Naive B cell (primary cell): ENCODE results near the gene CCNY. TPM values are rescaled to one million over a fixed set of nuclear protein-coding genes. Genes with fewer than 3 reads are reported as not detected.

Experiments used
- ATAC-seq, 2 donors: fragments of 150-1000 bp; cut with Tn5 transposase; 2 replicates each; pipeline ENCODE4 v1.10.0; 2021; ENCODE audit warnings: low read depth in 2 of 2, mild to moderate bottlenecking in 2 of 2, moderate library complexity in 2 of 2
- DNase-seq: peaks from one replicate; pipeline ENCODE4 v3.0.0; 2022
- H3K27ac Mint-ChIP-seq, 6 donors: one replicate each; pipeline ENCODE4 v1.8.0; 2020 to 2022; ENCODE audit warnings: mild to moderate bottlenecking in 6 of 6, mixed read lengths in 6 of 6, moderate library complexity in 5 of 6, inconsistent platforms in 2 of 6
- H3K27me3 Mint-ChIP-seq, 3 donors: one replicate each; pipeline ENCODE4 v1.8.0; 2021 to 2022; ENCODE audit warnings: mixed read lengths in 3 of 3, mild to moderate bottlenecking in 1 of 3
- H3K36me3 Mint-ChIP-seq, 2 donors: one replicate each; pipeline ENCODE4 v1.8.0; 2020 to 2022; ENCODE audit warnings: mixed read lengths in 2 of 2, inconsistent platforms in 1 of 2, mild to moderate bottlenecking in 1 of 2
- H3K4me1 Mint-ChIP-seq, 3 donors: one replicate each; pipeline ENCODE4 v1.8.0; 2020 to 2022; ENCODE audit warnings: mixed read lengths in 3 of 3, inconsistent platforms in 1 of 3, mild to moderate bottlenecking in 1 of 3, moderate library complexity in 1 of 3
- H3K4me3 Mint-ChIP-seq, 8 donors: one replicate each; pipeline ENCODE4 v1.8.0; 2020 to 2022; ENCODE audit warnings: mild to moderate bottlenecking in 8 of 8, mixed read lengths in 8 of 8, moderate library complexity in 8 of 8, inconsistent platforms in 2 of 8
- H3K9me3 Mint-ChIP-seq, 7 donors: one replicate each; pipeline ENCODE4 v1.8.0; 2020 to 2022; ENCODE audit warnings: mixed read lengths in 7 of 7, mild to moderate bottlenecking in 5 of 7, inconsistent platforms in 2 of 7, moderate library complexity in 1 of 7
- polyA plus RNA-seq, 6 donors: library from polyadenylated mRNA; unstranded; fragments of 300-500 nt; fragmentation: Illumina TruSeq; gene quantifications; one replicate each; pipeline ENCODE4 v1.2.3, GENCODE V29; 2021; ENCODE audit warnings: low read depth in 6 of 6

Gene CCNY
- polyA plus RNA-seq, 6 donors from 2014 or later = 9.4 to 27.7 (median 13.6) TPM

DNA sequence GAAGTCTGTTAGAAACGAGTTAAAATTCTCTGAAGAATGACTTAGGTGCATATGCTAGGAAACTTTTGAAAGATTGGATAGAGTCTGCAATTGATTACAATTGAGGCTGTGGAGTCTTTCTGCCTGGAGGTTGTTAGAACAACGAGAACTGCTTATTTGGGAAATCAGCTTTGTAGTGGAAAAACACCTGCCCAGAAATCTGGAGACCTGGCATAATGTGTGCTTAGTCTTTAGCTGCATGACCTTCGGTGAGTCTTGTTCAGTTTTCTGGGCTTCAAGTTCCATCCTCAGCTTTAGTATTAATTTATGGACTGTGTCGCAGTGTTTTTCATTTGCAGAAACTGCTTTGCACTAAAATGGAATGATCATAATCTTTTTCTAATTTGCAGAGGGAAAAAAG, 31.7 kb downstream of the CCNY start:
- Mint-ChIP-seq H3K36me3 (no peaks in the 10 kb centered on the region), H3K4me3 (no peak overlapping the region), H3K4me1 (peaks cover 50 to 72% (median 64%) of the 10 kb centered on the region in 3 donors), H3K27ac (peak overlapping the region in 4 of 6 donors; percentile 20 to 74 (median 60)), H3K27me3 (no peaks in the 10 kb centered on the region), H3K9me3 (no peaks in the 10 kb centered on the region)
- no peak for ATAC-seq
- no peak for DNase-seq

DNA sequence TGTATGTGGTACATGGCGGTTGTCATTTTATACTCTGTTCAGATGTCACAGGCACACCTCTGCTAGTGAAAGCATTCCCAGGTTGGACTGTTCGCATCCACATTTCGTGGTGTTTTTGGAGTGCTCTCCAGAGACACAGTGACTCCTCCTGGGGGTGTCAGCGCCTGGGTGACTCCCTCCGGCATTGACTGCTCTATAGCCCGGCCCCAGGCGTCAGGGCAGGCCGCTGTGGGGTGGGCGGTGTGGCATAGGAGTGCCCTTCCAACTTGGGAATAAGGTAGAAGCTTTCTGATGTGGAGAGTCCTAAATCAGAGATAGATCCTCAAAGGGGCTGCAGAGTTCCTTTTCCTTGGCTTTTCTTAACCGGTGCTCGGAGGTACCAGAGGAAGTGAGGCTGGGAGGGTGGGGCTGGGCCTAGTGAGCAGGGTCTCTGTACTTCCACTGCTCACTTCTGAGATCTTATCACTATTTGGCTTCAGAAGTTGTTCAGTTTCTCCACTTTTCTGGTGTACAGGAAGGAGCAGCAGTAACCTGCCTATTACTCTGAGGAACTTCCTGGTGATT, 32.3 kb downstream of the CCNY start:
- ATAC-seq (peak in 1 of 2 donors; percentile 39), DNase-seq (no peak)
- Mint-ChIP-seq H3K27me3 (no peaks in the 10 kb centered on the region), H3K36me3 (no peaks in the 10 kb centered on the region), H3K9me3 (no peaks in the 10 kb centered on the region), H3K4me3 (peak overlapping the region in 3 of 8 donors; percentile 20 to 62 (median 53)), H3K27ac (peak overlapping the region in 4 of 6 donors; percentile 3 to 70 (median 56)), H3K4me1 (peaks cover 52 to 74% (median 64%) of the 10 kb centered on the region in 3 donors)

DNA sequence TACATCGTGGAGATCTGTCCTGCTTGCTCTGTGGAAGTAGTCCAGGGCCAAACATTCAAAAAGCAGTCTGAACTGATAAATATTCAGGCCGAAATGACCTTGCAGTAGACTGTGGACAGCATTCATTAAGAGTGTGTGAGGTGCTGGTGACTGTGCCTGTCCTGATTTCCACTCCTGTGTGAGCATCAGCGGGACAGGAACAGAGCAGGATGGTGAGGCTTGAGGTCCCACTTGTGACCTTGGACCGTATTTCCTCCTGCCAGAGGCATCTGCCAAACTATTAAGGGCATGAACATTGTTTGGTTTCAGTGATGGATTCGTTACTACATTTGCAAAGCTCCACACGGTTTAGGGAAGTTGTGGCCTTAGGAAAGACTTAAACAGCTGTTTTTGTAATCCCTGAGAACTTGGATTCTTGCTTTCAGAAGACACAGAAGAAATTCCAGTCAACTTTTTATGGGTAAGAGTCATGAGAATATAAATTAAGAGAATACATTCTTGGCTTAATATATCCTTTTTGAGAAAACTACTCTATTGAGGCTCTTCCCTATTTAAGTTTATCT, 32.8 kb downstream of the CCNY start:
- Mint-ChIP-seq H3K4me1 (peaks cover 52 to 73% (median 65%) of the 10 kb centered on the region in 3 donors), H3K9me3 (no peaks in the 10 kb centered on the region), H3K36me3 (no peaks in the 10 kb centered on the region), H3K27ac (peak overlapping the region in 4 of 6 donors; percentile 3 to 82 (median 28)), H3K4me3 (peak overlapping the region in 2 of 8 donors; percentile 37 to 62), H3K27me3 (no peaks in the 10 kb centered on the region)
- no peak for DNase-seq
- ATAC-seq = no peak

DNA sequence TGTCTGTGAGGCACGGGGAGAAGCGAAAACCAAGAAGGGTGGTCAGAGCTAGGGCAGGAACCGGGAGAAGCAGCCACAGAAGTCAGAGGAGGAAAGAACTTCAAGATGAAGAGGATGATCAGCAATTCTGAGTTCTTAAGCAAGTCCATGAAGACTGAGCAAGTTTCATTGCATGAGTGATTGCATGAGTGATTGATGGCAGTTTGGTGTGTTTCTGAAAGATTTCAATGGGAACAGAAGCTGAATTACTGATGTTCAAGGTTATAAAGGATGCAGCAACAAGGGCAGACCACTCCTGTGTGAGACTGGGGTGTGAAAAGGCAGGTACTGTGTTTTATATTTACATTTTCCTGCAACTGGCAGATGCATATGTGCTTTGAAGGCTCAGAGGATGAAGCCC, 35.4 kb downstream of the CCNY start:
- Mint-ChIP-seq H3K9me3 (no peaks in the 10 kb centered on the region), H3K4me3 (peak overlapping the region in 6 of 8 donors; percentile 29 to 80 (median 68)), H3K27me3 (no peaks in the 10 kb centered on the region), H3K36me3 (no peaks in the 10 kb centered on the region), H3K27ac (peak overlapping the region in 5 of 6 donors; percentile 27 to 86 (median 77)), H3K4me1 (peaks cover 63 to 84% (median 75%) of the 10 kb centered on the region in 3 donors)
- no peak for DNase-seq
- no peak for ATAC-seq

DNA sequence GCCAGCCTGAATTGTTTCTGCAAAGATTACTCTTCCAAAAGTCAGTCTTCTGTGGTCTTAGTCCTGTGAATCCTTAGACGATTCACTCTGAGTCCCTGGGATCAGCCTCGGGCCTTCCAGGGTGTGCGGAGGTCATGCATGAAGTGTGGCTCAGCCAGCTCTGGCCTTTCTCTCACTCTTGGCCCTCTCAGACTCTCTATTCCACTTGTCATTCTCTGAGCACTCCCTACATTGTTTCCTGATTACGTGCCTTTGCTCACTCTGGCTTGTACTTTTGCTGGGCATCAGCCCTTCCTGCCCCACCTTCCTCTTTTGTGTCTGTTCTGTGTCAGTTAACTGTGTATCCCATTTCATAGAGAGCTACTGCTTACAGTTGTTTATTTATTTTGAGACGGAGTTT, 36.0 kb downstream of the CCNY start:
- Mint-ChIP-seq H3K27ac (peak overlapping the region in 5 of 6 donors; percentile 27 to 88 (median 77)), H3K4me1 (peaks cover 65 to 84% (median 75%) of the 10 kb centered on the region in 3 donors), H3K4me3 (peak overlapping the region in 7 of 8 donors; percentile 47 to 80 (median 68)), H3K36me3 (no peaks in the 10 kb centered on the region), H3K27me3 (no peaks in the 10 kb centered on the region), H3K9me3 (no peaks in the 10 kb centered on the region)
- DNase-seq (peak; percentile 20), ATAC-seq (peak; percentile 67 to 75)

DNA sequence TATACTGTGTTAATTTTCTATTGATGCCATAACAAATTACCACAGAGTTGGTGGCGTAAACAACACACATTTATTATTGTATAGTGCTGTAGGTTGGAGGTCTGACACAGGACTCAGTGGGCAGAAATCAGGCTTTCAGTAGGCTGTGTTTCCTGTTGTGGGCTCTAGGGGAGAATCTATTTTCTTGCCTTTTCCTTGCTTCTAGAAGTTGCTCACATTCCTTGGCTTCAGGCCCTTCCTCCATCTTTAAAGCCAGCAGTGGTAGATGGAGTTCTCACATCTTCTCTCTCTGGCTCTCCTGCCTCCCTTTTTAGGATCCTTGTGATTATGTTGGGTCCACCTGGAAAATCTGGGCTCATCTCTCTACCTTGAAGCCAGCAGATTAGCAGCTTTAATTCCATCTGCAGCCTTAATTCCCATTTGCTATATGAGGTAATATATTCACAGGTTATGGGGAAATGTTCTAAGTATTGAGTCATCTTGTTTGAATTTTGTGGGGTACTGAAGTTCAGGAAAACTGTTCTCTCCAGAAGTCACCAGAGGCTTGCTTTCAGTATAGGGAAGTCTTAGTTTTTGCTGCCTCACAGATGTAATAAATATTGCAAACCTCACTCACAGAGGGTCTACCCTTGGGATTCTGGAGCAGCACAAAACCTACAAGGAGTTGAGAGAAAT, 38.9 kb downstream of the CCNY start:
- Mint-ChIP-seq H3K36me3 (no peaks in the 10 kb centered on the region), H3K4me1 (peaks cover 70 to 83% (median 76%) of the 10 kb centered on the region in 3 donors), H3K9me3 (no peaks in the 10 kb centered on the region), H3K27me3 (no peaks in the 10 kb centered on the region), H3K27ac (peak overlapping the region in 5 of 6 donors; percentile 37 to 84 (median 67)), H3K4me3 (peak overlapping the region in 1 of 8 donors; percentile 3)
- ATAC-seq = no peak
- DNase-seq = no peak

DNA sequence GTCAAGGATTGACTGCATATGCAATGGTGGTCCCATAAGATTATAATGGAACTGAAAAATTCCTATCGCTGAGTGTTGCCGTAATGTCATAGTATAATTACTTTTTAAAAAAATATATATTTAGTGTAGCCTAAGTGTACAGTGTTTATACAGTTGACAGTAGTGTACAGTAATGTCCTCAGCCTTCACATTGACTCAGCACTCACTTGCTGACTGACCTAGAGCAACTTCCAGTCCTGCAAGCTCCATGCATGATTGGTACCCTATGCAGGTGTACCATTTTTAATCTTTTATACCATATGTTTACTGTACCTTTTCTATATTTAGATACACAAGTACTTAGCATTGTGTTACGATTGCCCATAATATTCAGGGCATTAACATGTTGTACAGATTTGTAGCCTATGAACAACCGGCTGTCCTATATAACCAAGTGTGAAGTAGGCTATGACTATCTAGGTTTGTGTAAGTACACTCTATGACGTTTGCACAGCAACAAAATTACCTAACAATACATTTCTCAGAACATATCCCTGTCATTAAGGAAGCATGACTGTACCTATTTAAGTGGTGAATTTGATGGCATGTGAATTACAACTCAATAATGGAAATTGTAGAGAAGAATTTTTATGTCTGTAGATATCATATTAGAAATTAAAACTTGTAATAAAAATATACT, 40.9 kb downstream of the CCNY start:
- no peak overlapping the region for H3K4me3 Mint-ChIP-seq
- ATAC-seq (no peak), DNase-seq (no peak)
- no peaks in the 10 kb centered on the region for H3K27me3 Mint-ChIP-seq
- H3K27ac Mint-ChIP-seq = peak overlapping the region in 1 of 6 donors; percentile 48
- H3K9me3 Mint-ChIP-seq = no peaks in the 10 kb centered on the region
- no peaks in the 10 kb centered on the region for H3K36me3 Mint-ChIP-seq
- H3K4me1 Mint-ChIP-seq = peaks cover 61 to 79% (median 67%) of the 10 kb centered on the region in 3 donors

DNA sequence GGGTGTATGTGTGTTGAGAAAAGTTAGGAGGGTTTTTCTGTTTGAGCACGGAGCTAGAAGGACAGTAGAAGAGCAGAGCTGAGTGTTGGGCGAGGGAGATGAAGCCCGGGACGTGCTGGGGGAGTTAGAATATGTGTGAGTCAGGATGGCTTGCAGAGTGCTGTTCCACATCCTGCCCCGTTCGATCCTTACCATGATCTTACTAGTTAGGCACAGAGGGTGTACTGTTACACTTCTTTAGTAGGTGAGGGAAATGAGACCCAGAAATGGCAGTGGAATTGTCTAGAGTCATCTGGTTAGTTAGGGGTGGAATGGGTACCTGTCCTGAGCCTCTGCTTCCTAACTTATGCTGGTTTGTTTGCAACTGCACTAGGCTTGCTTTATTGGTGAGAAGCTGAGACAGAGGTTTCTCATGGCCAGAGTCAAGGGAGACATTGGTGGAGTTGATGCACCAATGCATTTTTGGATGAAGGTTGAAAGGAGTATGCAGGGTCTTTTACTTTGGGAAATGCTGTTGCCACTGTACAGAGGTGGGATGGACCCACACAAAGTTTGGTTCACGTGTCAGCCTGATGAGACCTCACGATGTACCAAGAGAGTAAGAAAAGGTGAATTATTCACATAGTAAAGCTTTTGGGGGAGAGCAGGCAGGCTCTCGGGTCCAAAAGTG, 42.4 kb downstream of the CCNY start:
- H3K4me3 Mint-ChIP-seq = peak overlapping the region in 6 of 8 donors; percentile 33 to 87 (median 80)
- H3K36me3 Mint-ChIP-seq = no peaks in the 10 kb centered on the region
- H3K27me3 Mint-ChIP-seq = no peaks in the 10 kb centered on the region
- H3K27ac Mint-ChIP-seq = peak overlapping the region; percentile 93 to 98 (median 97)
- H3K4me1 Mint-ChIP-seq = peaks cover 51 to 75% (median 55%) of the 10 kb centered on the region in 3 donors
- ATAC-seq (no peak), DNase-seq (no peak)
- no peaks in the 10 kb centered on the region for H3K9me3 Mint-ChIP-seq

DNA sequence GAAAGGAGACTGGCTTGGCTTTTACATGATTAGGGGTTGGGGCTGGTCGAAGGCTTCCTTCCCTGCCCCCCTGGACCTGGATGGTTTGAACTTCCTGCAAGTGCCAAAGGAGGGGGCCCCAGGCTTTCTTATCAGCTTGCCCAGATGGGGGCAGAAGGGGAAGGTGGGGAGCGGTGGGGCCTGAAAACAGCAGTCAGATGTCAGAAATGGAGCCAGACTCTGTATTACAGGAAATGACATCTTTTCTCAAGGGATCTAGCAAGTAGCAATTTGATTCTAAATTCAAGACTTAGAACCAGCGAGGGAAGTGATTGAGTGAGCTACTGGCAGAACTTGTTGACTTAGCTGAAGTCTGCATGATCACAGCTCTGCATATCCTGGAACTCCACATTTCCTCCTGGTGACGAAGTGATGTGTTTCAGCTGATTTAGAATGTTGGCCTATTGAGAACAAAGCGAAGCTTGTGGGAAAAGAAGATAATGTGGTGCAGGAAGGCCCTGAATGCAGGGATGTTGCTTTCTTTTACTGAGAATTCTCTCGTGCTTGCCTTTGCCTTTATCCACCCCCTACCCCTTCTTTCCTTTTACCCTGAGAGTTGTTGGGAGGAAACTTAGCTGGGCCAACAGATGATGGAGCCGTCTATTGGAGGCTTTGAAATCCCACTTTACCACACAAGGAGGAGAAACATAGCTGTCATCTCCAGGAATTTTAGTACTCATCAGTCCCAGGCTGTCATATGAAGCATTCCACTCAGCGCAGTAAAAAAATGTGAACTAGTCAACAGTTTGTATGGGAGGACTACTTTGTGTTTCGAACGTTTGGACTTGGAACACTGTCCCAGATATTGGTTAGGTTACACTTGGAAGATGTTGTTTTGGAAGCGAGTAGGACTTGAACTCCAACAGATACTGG, 43.2 kb downstream of the CCNY start:
- peak overlapping the region; percentile 93 to 98 (median 97) for H3K27ac Mint-ChIP-seq
- no peaks in the 10 kb centered on the region for H3K36me3 Mint-ChIP-seq
- peaks cover 52 to 75% (median 55%) of the 10 kb centered on the region in 3 donors for H3K4me1 Mint-ChIP-seq
- H3K9me3 Mint-ChIP-seq = no peaks in the 10 kb centered on the region
- peak overlapping the region; percentile 15 to 87 (median 80) for H3K4me3 Mint-ChIP-seq
- DNase-seq = peak; percentile 89
- peak; percentile 96 for ATAC-seq
- H3K27me3 Mint-ChIP-seq = no peaks in the 10 kb centered on the region

DNA sequence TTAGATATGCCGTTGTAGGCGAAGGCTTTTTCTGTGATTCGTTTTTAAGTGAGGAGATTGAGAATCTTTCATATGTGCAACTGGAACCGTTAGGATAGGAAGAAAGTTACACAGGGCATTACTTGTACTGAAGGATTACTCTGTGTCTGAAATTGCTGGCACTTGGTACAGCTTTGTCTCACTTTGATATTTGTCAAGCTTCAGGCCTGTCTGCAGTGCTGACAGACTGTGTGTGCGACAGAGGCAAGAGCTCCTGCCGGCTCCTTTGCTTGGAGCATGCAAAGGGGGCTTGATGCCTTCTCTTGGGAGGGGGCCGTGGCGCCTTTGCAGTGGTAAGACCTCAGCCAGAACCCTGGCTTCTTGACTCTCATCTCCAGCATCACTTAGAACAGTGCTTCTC, 45.8 kb downstream of the CCNY start:
- no peaks in the 10 kb centered on the region for H3K9me3 Mint-ChIP-seq
- ATAC-seq = no peak
- peaks cover 53 to 78% (median 54%) of the 10 kb centered on the region in 3 donors for H3K4me1 Mint-ChIP-seq
- no peak overlapping the region for H3K4me3 Mint-ChIP-seq
- no peak for DNase-seq
- H3K27ac Mint-ChIP-seq = peak overlapping the region in 4 of 6 donors; percentile 31 to 75 (median 54)
- H3K36me3 Mint-ChIP-seq = no peaks in the 10 kb centered on the region
- H3K27me3 Mint-ChIP-seq = no peaks in the 10 kb centered on the region

DNA sequence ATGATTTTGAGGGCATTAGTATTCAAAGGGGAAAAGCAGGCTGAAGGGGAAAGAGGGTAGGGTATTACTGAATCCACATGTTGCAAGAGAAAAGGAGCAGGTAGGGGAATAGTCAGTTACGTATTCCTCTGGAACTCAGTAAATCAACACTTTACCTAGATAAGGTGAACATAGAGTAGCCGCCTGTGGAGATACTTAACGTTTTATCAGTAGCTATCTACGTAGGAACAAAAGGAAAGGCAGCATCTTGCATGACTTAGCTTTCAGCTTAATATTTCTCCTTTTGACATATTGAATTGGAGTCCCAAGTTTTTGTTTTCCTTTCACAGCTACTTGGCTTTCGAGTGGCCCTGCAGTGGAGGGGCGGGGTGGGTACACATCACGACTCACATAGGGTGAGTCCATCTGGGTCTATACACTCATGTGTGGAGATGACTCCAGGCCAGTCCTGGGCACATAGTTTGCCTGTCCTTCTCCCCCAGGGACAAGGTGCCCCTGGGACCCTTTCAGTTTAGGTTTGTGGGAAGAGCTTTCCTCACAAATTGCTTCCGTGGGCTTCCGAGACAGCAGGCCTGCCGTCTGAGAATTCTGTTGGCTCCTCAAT, 48.1 kb downstream of the CCNY start:
- Mint-ChIP-seq H3K36me3 (peaks cover 0 to 6% of the 10 kb centered on the region in 2 donors), H3K27ac (peak overlapping the region in 3 of 6 donors; percentile 3 to 70 (median 59)), H3K4me1 (peaks cover 54 to 74% (median 60%) of the 10 kb centered on the region in 3 donors), H3K9me3 (peaks cover 0 to 5% (median 0%) of the 10 kb centered on the region in 7 donors), H3K27me3 (no peaks in the 10 kb centered on the region), H3K4me3 (peak overlapping the region in 1 of 8 donors; percentile 51)
- no peak for DNase-seq
- no peak for ATAC-seq
